ENCODE measurements around the gene RNF41.
"Not testable (repeated sequence)": the region's sequence is repeated elsewhere in the genome, so short reads cannot be mapped to it uniquely, and the experiment has no call there.

RNF41 gene

DNA sequence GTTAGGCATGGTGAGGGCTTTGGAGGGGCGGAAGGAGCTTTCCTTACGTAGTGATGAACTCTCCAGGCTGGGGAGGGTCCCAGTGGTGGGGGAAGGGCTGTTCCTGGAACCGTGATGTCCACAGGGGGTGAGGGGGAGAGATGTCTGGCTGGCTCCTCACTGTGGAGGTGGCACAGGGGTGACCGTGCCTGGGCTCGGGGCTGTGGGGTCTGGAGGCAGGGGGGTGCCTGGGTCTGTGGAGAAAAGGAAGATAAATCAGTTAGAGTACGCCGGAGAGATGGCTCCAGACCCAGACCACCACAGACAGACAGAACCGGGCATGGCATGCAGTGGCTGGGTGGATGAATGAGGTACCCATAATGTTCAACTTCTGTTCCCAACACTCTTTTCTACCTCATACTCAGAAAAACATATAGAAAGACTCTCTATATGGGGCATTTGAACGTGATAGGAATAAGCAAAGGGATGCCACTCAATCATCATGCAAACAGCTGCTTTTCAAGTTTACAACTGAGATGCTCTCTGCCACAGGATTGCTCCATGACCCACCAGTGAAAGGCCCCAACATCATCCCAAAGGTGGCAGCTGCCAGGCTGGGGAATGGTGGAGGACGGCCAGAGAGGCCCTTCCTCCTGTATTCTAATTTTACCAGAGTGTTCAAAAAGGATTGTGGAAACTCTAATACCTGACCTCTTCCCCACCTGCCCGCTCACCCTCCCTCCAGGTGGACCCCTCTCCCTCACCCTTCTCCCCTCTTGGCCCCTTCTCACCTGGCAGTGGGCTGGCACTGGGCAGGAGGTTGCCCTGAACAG, 58.0 kb downstream of the RNF41 start:
- no peak for DNase-seq

DNA sequence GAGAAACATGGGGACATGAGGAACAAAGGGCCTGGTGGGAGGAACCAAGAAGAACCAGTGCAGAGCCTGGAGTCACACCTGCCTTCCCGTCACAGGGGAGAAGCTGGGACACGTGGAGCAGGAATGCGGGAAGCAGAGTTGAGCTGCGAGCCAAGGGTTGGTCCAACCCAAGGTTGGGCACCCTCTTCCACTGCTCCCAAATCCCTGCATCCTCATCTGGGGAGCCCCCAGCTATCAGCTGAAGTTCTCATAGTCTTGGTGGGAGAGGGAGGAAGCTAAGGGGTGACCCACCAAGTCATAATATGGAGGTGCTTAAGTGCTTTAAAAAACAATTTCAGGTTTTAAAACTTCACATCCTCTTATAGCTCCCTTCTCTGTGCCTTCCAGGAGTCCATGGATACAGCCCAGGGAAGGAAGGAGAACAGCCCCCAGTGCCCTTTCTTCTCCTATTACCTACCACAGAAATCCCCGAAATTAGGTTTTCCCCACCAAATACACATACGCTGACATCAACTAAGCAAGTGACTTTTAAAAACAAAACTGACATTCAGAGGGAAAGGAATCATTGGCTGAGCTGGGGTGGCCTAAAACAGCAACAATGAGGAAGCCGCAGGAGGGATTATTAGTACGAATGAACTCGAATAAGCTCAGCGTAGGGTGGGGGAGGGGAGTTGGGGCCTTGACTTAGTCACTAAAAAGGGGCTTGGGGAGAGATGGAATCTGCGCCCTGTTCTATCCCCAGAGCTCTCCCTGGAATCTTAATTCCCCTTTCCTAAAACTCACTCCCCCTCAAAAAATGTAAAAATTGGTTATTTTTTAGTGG, 59.0 kb downstream of the RNF41 start:
- DNase-seq: no peak

DNA sequence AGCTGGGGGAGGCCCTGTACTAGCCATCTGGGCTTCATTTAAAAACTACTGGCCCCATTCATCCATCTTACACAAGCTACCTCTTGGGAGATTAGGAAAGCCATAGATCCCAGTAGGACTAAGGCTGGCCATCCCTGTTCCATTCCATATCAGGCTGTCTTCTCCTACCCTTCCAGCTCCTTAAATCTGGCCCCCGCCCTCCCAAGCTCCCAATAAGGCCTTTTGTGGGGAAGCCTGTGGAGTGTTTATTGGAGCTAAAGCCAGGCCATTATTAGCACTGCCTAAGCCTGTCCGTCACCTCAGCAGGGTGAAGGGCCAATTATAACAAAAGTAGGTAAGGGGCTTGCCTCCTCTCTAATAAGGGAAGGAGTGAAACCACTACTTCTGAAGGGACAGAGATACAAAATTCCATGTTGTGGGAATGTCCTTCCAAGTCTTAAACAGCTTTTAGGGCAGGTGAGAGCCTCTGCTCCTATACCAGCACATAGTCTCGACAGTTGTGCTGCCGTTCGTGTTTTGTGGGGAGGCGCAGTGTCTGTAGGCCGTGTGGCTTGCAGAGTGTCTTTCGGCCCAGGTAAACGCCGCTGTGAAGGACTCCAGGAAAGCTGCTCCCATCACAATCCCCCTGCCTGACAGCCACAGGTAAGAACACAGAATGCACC, 59.9 kb downstream of the RNF41 start:
- DNase-seq: no peak

- DNase-seq: no peak
These were observed 60.6 kb downstream of the RNF41 start for GRCh38 chr12:56160894-56161689.

- peak; percentile 51 for DNase-seq
These were observed 61.4 kb downstream of the RNF41 start for GRCh38 chr12:56160193-56160763.

DNA sequence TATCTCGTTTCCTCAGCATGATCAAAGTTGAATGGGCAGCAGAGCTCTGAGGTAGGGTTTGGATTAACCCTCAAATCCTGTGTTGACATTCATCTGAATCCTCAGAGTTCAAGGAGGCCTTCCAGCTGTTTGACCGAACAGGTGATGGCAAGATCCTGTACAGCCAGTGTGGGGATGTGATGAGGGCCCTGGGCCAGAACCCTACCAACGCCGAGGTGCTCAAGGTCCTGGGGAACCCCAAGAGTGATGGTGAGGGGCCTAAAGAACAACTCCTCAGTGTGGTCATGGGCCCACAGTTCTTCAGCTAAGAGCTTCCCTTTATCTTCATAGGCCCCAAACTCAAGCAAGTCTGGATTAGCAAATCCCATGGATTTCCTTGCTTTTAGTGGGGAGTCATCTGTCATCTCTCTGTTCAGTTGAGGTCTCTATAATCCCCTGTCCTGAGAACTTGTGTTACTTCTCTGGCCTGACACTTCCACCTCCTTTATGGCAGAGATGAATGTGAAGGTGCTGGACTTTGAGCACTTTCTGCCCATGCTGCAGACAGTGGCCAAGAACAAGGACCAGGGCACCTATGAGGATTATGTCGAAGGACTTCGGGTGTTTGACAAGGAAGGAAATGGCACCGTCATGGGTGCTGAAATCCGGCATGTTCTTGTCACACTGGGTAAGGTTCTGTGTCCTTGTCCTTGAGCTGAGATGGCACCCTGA, 62.1 kb downstream of the RNF41 start:
- no peak for DNase-seq

GRCh38 chr12:56158926-56159461, 62.7 kb downstream of the RNF41 start:
- DNase-seq: no peak

GRCh38 chr12:56158029-56158925, 63.4 kb downstream of the RNF41 start, which contains the start of gene MYL6:
MYL6 (plus strand) TSS chr12:56158359; CDS start chr12:56158402, 43 bp downstream.
- peak; percentile 87 for DNase-seq

DNA sequence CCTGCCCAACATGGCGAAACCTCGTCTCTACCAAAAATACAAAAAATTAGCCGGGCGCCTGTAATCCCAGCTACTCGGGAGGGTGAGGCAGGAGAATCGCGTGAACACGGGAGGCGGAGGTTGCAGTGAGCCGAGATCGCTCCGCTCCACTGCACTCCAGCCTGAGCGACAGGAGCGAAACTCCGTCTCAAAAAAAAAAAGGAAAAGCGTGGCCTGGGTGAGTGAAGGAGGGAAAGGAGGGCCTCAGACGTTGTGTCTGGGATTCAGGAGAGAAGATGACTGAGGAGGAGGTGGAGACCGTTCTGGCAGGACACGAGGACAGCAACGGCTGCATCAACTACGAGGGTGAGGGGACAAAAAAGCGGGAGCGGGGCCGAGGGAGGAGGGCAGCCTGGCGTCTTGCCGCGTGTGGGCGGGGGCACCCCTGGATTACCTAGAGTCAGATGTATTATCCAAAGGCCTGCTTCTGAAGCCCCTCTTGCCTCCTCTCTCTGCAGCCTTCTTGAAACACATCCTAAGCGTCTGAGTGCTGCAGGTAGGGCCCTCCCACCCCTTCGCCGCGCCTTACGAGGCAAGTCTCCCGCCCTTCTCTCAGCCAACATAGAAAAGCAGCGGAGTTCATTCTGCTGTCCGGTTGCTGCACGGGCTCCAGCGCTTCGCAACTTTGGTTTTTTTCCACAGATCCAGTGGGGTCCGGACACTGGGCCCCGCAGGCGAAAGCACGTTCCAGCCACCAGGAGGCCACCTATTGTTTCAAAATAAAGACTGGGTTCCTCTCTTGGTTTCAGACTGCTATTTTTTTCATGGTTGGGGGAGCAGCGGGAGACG, 64.3 kb downstream of the RNF41 start:
- peak; percentile 56 for DNase-seq

DNA sequence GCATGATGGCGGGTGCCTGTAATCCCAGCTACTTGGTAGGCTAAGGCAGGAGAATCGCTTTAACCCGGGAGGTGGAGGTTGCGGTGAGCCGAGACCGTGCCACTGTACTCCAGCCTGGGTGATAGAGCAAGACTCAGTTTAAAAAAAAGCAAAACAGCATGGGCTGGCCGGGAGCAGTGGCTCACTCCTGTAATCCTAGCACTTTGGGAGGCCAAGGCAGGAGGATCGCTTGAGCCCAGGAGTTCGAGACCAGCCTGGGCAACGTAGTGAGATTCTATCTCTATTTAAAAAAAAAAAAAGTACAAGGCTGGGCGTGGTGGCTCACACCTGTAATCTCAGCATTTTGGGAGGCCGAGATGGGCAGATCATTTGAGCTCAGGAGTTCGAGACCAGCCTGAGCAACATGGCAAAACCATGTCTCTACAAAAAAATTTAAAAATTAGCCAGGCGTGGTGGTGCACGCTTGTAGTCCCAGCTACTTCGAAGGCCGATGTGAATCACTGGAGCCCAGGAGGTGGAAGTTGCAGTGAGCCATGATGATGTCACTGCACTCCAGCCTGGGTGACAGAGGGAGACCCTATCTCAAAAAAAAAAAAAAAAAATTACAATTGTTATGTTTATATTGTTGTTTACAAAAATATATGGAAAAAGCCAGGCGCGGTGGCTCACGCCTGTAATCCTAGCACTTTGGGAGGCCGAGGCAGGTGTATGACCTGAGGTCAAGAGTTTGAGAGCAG, 65.1 kb downstream of the RNF41 start:
- not testable (repeated sequence) for DNase-seq

DNA sequence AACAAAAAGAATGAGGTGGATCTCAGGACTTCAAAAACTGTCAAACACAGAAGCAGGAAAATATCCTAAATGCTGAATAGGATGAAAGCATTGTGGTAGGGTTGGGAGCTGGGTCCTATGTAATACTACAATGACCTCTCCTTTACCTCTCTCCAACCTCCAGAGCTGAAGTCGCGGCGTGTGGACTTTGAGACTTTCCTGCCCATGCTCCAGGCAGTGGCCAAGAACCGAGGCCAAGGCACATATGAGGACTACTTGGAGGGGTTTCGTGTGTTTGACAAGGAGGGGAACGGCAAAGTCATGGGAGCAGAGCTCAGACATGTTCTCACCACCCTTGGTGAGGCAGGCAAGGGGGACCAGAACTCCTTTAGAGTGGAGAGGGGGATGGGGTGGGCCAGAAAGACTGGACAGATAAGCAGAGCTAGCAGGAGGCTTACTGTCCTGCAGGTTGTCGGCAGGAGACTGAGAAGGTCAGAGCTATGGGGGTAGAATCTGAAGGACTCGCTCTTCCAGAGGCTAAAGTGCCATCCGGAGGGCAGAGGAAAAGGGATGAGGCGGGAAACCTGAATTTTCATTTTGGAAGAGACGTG, 66.4 kb downstream of the RNF41 start:
- no peak for DNase-seq

GRCh38 chr12:56154818-56155217, 66.9 kb downstream of the RNF41 start:
- DNase-seq: no peak

DNA sequence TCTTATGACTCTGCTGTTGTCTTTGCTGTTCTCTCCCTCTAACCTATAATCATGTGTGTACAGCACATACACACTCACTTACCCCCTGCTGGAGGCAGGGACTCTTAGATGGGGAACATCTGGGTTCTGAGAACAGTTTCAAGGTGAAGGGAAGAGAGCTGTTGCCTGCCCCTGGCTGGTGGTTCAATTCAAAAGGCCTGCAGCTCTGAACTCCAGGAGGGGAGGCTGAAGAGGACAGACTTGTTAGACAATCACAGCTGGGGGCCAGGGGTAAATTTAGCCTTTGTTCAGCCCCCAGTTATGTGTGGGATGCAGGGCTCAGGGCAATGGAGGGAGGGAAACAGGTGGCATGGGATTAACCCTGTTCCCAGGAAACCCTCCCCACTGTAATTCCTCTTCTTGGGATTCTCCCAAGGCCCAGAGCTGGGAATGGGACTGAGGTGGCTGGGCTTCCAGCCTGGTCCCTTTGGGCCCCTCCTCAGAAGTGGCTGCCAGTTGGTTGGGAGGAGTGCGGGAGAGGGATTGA, 67.4 kb downstream of the RNF41 start:
- DNase-seq: no peak

DNA sequence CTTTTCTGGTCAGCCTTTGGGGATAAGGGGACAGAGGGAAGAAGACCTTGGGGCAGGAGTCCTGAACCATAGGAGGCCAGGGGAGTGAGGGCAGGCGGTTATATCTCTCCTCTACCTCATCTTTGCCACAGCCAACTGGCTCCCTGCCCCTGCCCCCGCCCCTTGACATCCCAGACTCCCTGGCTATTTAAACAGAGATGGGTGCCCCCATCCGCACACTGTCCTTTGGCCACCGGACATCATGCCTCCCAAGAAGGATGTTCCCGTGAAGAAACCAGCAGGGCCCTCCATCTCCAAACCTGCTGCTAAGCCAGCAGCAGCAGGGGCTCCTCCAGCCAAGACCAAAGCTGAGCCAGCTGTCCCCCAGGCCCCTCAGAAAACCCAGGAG, 68.0 kb downstream of the RNF41 start:
- DNase-seq: no peak

DNA sequence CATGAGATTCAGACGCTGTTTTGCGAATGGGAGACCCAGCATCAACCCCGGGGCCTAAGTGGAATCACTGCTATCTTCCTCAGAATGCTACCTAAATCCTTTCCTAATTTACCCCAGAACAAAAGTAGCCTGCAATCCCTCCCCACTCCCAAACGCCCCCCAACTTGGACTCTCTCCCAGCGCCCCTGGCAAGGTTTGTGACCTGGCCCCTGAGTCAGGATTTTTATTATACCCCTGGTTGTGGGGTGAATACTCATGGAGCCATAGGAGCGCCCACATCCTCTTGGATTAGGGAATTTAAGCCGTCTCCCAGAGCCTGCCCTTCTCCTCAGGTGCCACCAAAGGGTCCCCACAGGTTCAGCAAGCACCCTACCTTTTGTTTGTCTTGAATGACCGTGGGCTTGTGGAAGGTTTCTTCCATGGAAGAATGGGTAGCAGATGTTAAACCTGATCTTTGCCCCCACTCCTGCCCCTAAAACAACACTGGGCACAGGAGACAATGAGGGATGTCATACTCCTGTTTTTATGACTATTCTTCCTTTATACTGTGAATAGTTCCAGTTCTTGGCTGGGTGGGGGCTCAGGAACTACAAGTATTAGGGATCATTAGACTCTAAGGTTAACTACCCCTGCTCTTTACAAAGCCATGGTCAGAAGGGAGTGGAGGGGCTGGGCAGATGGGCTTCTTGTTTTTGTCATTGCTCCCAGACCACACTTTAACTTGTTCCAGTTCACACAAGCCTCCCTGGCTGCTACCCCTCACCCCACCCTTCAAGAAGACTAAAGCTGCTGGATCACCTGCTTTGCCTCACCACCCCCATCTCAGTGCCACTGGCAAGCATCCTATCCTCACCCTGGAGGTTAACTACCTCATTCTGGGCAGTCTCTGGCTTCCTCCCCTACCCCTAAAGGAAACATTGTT, 68.7 kb downstream of the RNF41 start:
- DNase-seq: no peak

Measured in activated naive CD4-positive, alpha-beta T cell treated with anti-CD3 and anti-CD28 coated beads, Interleukin-2, amount 50 U/mL, for 16 hours (primary cell).